Activated naive CD4-positive, alpha-beta T cell treated with anti-CD3 and anti-CD28 coated beads for 36 hours (primary cell): Measurements from ENCODE around the gene MT2A. TPM values are rescaled to one million over a fixed set of nuclear protein-coding genes. Genes with fewer than 3 reads are reported as not detected.
A peak's percentile ranks its signal among the peaks of the same experiment; 100 is the strongest.

Source experiments
- CTCF ChIA-PET: fragments of 350-600 bp; sonication (Branson Sonifier 250); formaldehyde crosslinking; loops from one replicate; lab custom pipeline; 2021; ENCODE audit warnings: antibody characterized with exemption; lab: Charles Lee
- DNase-seq: peaks from one replicate; pipeline ENCODE4 v3.0.0-alpha.2; 2020
- H3K27ac Mint-ChIP-seq: one replicate; pipeline ENCODE4 v1.8.0; 2021; ENCODE audit warnings: mild to moderate bottlenecking, mixed read lengths
- H3K27me3 Mint-ChIP-seq: one replicate; pipeline ENCODE4 v1.8.0; 2021; ENCODE audit warnings: low read depth, mixed read lengths
- H3K36me3 Mint-ChIP-seq: one replicate; pipeline ENCODE4 v1.8.0; 2021; ENCODE audit warnings: low read depth, mixed read lengths
- H3K4me1 Mint-ChIP-seq: one replicate; pipeline ENCODE4 v1.8.0; 2021; ENCODE audit warnings: low read depth, mixed read lengths
- H3K4me3 Mint-ChIP-seq: one replicate; pipeline ENCODE4 v1.8.0; 2021; ENCODE audit warnings: mild to moderate bottlenecking, moderate library complexity, mixed read lengths
- H3K9me3 Mint-ChIP-seq: one replicate; pipeline ENCODE4 v1.8.0; 2021; ENCODE audit warnings: mixed read lengths
- intact Hi-C: fragments of 100-400 bp; cut with micrococcal nuclease; formaldehyde crosslinking; loops from one replicate; pipeline ENCODE4 v1.15.1; 2023
- total RNA-seq, 2 experiments: library from RNA; stranded (reverse); gene quantifications; one replicate each; pipeline ENCODE4 v1.2.3, GENCODE V29; 2021

MT2A gene
- total RNA-seq: 100 to 1,000 TPM in 1 of 2 experiments, 10 to 100 TPM in 1; 95.7 to 130 TPM

DNA sequence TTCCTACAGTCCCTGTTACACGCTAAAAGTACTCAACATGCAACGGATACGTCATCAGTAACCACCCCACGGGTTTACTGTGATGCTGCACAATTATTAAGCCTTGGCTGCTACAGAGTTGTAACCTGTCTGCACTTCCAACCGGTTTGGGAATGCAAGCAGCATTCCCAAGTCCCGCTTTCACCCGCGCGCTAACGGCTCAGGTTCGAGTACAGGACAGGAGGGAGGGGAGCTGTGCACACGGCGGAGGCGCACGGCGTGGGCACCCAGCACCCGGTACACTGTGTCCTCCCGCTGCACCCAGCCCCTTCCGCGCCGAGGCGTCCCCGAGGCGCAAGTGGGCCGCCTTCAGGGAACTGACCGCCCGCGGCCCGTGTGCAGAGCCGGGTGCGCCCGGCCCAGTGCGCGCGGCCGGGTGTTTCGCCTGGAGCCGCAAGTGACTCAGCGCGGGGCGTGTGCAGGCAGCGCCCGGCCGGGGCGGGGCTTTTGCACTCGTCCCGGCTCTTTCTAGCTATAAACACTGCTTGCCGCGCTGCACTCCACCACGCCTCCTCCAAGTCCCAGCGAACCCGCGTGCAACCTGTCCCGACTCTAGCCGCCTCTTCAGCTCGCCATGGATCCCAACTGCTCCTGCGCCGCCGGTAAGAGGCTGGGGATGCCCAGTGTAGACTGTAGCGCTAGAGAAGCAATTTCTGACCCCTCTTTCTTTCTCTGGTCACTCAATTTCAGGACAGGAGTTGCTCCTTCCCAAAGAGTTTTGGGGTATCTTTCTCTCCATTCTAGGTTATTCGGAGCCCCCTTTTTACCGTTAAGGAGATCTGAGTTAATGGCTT, at the start of gene MT2A:
MT2A (plus strand) TSS at position 542 of the 833 bp plus-strand sequence; CDS start at position 614, 72 bp downstream.
- Mint-ChIP-seq H3K27ac (peak within 1 kb of the TSS; percentile 88), H3K4me3 (peak within 1 kb of the TSS; percentile 88)
- intact Hi-C loops: loop anchor here (1.0 to 2.0 kb wide), 11 partner anchors 17 to 435 kb away; partner anchors contain the start of genes MT1E, MT1F, MT1X and NUDT21

DNA sequence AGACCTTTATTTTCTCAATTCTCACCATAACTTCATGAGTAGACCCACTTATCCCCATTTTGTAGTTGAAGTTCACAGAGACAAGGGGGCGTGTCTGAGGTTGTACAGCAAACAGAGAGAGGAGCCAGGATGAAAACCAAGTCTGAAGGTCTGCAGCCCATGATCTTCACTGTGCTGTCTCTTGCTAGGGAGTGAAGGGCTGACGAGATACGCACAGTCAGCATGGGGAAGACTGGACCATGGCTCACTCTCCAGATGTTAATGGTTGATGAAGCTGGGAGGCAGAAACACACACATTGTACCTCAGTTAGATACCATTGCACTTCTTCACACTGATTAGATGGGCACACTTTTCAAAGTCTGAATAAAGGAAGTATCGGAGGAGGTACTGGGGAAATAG, 49.3 kb upstream of the MT2A start:
- intact Hi-C loops: no loop called here
- H3K27me3 Mint-ChIP-seq: peaks cover 3% of the 10 kb centered on the region
- CTCF ChIA-PET: no interaction called here
- no peak for DNase-seq
- H3K4me3 Mint-ChIP-seq: no peak overlapping the region
- no peak overlapping the region for H3K27ac Mint-ChIP-seq
- no peaks in the 10 kb centered on the region for H3K36me3 Mint-ChIP-seq
- H3K4me1 Mint-ChIP-seq: no peaks in the 10 kb centered on the region
- no peaks in the 10 kb centered on the region for H3K9me3 Mint-ChIP-seq

More for the DNA sequence above, at the start of gene MT2A:
- peak; percentile 94 for DNase-seq
- Mint-ChIP-seq H3K27me3 (no peaks in the 10 kb centered on the region), H3K36me3 (no peaks in the 10 kb centered on the region), H3K9me3 (no peaks in the 10 kb centered on the region), H3K4me1 (peaks cover 62% of the 10 kb centered on the region)
- CTCF ChIA-PET: interaction anchor here (0.9 to 2.1 kb wide), 3 partner anchors 31 to 94 kb away, joined by 3 to 7 read pairs (median 3); no protein-coding TSS in a partner anchor

DNA sequence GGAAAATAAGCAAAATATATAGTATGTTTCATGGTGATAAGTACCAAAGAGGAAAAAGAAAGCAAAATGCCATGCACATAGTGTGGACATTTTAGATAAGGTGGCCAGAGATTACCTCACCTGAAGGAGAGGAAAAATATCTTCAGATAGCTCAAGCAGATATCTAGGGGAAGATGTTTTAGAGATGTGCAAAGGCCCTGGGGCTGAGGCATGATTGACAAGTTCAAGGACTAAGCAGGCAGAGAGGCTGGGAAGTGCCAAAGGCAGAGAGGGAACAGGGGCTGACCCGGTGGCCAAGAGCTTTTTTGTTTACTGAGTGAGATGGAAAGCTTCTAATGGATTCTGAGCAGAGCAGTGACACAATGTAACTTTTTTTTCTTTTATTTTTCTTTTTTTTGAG, 47.9 kb upstream of the MT2A start:
- no peak overlapping the region for H3K4me3 Mint-ChIP-seq
- CTCF ChIA-PET: interaction anchor here (0.6 kb wide), 1 partner anchor 983 kb away, joined by 3 read pairs; no protein-coding TSS in a partner anchor
- no peak overlapping the region for H3K27ac Mint-ChIP-seq
- H3K4me1 Mint-ChIP-seq: no peaks in the 10 kb centered on the region
- H3K36me3 Mint-ChIP-seq: no peaks in the 10 kb centered on the region
- no peaks in the 10 kb centered on the region for H3K9me3 Mint-ChIP-seq
- intact Hi-C loops: no loop called here
- peaks cover 3% of the 10 kb centered on the region for H3K27me3 Mint-ChIP-seq
- no peak for DNase-seq

DNA sequence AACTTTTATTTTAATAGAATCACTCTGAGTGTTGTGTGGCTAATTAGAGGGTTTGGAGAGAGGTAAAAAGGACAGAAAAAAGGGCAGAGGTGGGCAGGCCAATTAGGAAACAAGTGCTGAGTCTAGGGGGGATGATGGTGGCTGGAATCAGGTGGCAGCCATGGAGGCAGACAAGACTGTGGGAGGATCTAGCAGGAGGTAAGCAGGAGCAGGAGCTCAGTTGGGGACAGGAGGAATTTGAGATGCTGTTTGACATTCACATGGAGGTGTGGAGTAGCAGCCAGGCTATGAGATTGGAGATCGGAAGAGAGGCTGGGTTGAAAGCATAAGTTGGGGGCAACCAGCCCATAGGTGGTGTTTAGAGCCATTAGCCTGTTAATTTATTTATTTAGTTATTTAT, 47.3 kb upstream of the MT2A start:
- DNase-seq: no peak

DNA sequence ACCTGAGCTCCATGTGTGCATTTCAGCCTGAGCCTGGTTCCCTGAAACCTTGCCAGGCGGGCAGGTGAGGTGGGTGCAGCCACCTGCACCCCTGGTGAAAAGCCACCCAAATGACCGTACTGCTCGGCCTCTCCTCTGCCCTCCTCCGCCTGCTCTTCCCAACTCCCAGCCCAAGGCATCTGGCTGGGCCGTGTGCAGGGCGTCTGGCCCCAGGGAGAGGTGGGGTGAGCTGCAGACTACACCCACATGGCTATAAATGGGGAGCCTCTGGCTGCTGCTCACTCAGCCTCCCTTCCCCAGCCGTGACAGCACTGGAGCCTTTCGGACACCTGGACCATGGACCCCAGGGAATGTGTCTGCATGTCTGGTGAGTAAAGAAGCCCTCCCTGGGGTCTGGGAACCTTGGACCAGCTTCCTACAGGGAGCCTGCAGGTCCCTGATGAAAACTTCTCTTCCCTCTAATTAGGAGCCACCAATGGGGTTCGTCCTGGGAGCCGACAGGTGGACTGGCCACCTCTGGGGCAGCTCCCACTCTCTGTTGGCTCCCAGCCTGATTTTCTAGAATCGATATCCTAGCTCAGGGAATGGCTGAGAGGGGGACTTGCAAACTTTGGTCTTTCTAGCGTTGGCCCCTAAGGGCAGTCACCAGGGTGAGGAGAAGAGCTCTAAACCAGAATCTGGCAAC, 43.4 kb upstream of the MT2A start, which contains the start of gene MT4:
MT4 (plus strand) TSS at position 281 of the 685 bp plus-strand sequence; CDS start at position 337, 56 bp downstream.
- H3K36me3 Mint-ChIP-seq: no peaks in the 10 kb centered on the region
- DNase-seq: no peak
- no peaks in the 10 kb centered on the region for H3K4me1 Mint-ChIP-seq
- H3K27ac Mint-ChIP-seq: no peak within 1 kb of the TSS
- H3K27me3 Mint-ChIP-seq: peaks cover 3% of the 10 kb centered on the region
- intact Hi-C loops: no loop called here
- no peaks in the 10 kb centered on the region for H3K9me3 Mint-ChIP-seq
- CTCF ChIA-PET: interaction anchor here (0.9 kb wide), 1 partner anchor 79 kb away, joined by 3 read pairs; no protein-coding TSS in a partner anchor
- H3K4me3 Mint-ChIP-seq: no peak within 1 kb of the TSS

More for the DNA sequence above, 47.3 kb upstream of the MT2A start:
- Mint-ChIP-seq H3K27ac (no peak overlapping the region), H3K9me3 (no peaks in the 10 kb centered on the region), H3K27me3 (peaks cover 3% of the 10 kb centered on the region), H3K4me1 (no peaks in the 10 kb centered on the region), H3K36me3 (no peaks in the 10 kb centered on the region), H3K4me3 (no peak overlapping the region)
- intact Hi-C loops: no loop called here
- CTCF ChIA-PET: interaction anchor here (0.6 to 1.9 kb wide), 4 partner anchors 10 to 982 kb away, joined by 3 to 6 read pairs (median 4); no protein-coding TSS in a partner anchor

DNA sequence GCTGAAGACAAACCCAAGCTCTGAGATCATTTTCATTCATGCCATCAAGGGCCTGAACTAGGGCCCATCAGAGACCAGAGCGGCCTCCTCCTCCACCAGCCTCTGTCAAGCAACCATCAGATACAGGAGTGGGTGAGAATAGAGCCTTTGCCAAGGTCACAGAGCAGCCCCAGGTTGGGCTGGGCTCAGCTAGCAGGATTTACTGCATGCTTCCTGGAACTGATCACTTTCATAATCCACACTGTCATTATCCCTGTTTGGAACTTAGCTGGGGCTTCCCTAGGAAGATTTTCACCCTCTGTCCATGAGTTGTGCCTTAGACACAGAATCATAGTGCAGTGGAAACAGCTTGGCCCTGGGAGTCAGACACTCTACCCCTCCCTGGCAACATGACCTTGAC, 38.4 kb upstream of the MT2A start:
- peaks cover 6% of the 10 kb centered on the region for H3K9me3 Mint-ChIP-seq
- no peak for DNase-seq
- H3K27ac Mint-ChIP-seq: no peak overlapping the region
- intact Hi-C loops: no loop called here
- CTCF ChIA-PET: interaction anchor here (1.3 kb wide), 1 partner anchor 132 kb away, joined by 5 read pairs; no protein-coding TSS in a partner anchor
- no peaks in the 10 kb centered on the region for H3K36me3 Mint-ChIP-seq
- H3K4me1 Mint-ChIP-seq: no peaks in the 10 kb centered on the region
- H3K27me3 Mint-ChIP-seq: no peaks in the 10 kb centered on the region
- H3K4me3 Mint-ChIP-seq: no peak overlapping the region

DNA sequence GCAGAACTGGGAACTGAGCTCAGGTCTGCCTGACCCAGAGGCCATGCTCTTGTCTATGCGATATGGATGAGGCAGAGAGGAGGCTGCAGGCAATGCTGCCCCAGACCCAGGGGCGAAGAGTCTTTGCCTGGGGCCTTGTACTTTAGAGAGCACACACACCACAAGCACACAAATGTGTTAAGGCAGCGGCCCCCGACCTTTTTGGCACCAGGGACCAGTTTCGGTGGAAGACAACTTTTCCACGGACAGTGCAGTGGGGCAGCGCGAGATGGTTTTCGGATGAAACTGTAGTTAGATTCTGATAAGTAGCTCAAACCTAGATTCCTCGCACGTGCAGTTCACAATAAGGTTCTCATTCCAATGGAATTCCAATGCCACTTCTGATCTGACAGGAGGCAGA, 36.9 kb upstream of the MT2A start:
- CTCF ChIA-PET: interaction anchor here (0.7 to 1.5 kb wide), 2 partner anchors 9 to 121 kb away, joined by 3 to 5 read pairs; no protein-coding TSS in a partner anchor
- Mint-ChIP-seq H3K4me3 (no peak overlapping the region), H3K4me1 (no peaks in the 10 kb centered on the region), H3K27ac (no peak overlapping the region), H3K27me3 (no peaks in the 10 kb centered on the region), H3K36me3 (no peaks in the 10 kb centered on the region), H3K9me3 (peaks cover 8% of the 10 kb centered on the region)
- DNase-seq: no peak
- intact Hi-C loops: no loop called here

DNA sequence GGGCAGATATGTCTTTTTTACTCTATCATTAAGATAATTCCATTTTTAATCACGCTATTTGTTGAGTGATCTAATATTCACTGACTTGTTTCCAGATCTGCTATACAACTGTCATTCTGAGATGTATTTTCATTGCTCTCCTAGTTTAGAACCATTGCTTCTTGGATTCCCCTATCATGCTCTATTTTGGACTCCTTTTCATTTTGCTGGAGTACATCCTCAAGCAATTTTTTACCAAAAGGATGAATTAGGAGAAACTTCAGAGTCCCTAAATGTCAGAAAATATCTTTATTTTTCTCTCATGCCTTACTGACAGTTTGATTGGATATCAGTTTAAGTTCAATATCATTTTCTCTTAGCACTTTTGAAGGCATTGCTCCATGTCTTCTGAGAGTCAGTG, 33.8 kb upstream of the MT2A start:
- no peaks in the 10 kb centered on the region for H3K27me3 Mint-ChIP-seq
- H3K4me3 Mint-ChIP-seq: no peak overlapping the region
- no peak for DNase-seq
- no peak overlapping the region for H3K27ac Mint-ChIP-seq
- CTCF ChIA-PET: interaction anchor here (0.5 to 5.0 kb wide), 3 partner anchors 74 to 128 kb away, joined by 3 to 126 read pairs (median 4); no protein-coding TSS in a partner anchor
- peaks cover 4% of the 10 kb centered on the region for H3K4me1 Mint-ChIP-seq
- H3K9me3 Mint-ChIP-seq: peaks cover 8% of the 10 kb centered on the region
- intact Hi-C loops: loop anchor here (5.0 kb wide), 1 partner anchor 293 kb away; the partner anchor contains the start of gene SLC12A3
- no peaks in the 10 kb centered on the region for H3K36me3 Mint-ChIP-seq

DNA sequence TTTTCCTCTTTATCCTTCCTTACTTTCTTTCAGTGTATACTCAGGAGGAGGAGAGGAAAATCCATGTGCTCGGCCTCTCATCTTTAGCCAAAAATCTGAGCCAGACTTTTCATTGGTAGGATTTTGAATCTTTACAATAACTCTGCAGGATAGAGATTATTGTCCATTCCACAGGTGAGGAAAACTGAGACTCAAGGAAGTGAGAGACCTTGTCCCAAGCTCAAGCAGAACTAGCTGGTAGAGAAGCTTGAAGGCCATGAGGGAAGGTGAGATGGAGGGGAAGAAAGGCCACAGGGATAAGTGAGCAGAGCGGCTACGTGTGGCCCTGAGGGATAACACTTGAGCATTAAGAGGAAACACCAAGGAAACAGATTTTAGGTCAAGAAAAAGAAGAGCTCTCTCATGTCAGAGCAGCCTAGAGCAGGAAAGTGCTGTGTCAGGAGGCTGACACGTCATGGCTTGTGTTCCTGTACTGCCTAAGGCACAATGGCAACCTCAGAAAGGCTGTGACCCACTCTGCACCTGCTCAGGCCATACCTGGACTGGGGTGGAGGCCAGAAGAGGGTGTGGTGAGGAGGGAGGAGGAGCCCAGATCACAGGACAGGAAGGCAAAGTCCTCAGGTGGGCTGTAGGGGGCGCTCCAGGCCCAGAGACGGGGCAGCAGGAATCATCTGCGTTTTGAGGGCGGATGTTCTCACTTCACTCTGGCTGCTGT, 31.6 kb upstream of the MT2A start:
- Mint-ChIP-seq H3K4me1 (peaks cover 4% of the 10 kb centered on the region), H3K36me3 (no peaks in the 10 kb centered on the region), H3K4me3 (no peak overlapping the region), H3K27ac (peak overlapping the region; percentile 30), H3K9me3 (peaks cover 8% of the 10 kb centered on the region), H3K27me3 (no peaks in the 10 kb centered on the region)
- DNase-seq: peak; percentile 95
- CTCF ChIA-PET: interaction anchor here (0.6 to 5.0 kb wide), 35 partner anchors 9 to 392 kb away, joined by 3 to 126 read pairs (median 4); partner anchors contain the start of genes BBS2, MT1X and MT2A
- intact Hi-C loops: loop anchor here (1.0 to 5.0 kb wide), 6 partner anchors 24 to 291 kb away; partner anchors contain the start of genes MT1X and SLC12A3

DNA sequence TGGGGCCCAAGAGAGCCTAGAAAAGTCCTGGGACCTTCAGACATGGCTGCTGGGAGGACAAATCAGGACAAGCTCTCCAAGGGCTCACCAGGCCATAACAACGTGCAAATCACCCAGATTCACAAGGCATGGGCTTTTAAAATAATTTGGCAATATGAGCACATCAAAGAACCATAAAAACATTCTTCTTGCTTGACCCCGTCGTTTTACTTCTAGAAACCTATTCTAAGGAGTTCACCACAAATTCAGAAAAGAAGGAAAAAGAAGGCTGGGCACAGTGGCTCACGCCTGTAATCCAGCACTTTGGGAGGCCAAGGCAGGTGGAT, 31.1 kb upstream of the MT2A start:
- CTCF ChIA-PET: interaction anchor here (0.6 to 5.0 kb wide), 18 partner anchors 8 to 227 kb away, joined by 3 to 126 read pairs (median 4); partner anchors contain the start of genes MT1X and MT2A
- DNase-seq: no peak
- Mint-ChIP-seq H3K9me3 (peaks cover 8% of the 10 kb centered on the region), H3K4me3 (no peak overlapping the region), H3K27me3 (no peaks in the 10 kb centered on the region), H3K4me1 (peaks cover 4% of the 10 kb centered on the region), H3K27ac (peak overlapping the region; percentile 30), H3K36me3 (no peaks in the 10 kb centered on the region)
- intact Hi-C loops: loop anchor here (1.0 to 5.0 kb wide), 6 partner anchors 23 to 290 kb away; partner anchors contain the start of genes MT1X and SLC12A3

DNA sequence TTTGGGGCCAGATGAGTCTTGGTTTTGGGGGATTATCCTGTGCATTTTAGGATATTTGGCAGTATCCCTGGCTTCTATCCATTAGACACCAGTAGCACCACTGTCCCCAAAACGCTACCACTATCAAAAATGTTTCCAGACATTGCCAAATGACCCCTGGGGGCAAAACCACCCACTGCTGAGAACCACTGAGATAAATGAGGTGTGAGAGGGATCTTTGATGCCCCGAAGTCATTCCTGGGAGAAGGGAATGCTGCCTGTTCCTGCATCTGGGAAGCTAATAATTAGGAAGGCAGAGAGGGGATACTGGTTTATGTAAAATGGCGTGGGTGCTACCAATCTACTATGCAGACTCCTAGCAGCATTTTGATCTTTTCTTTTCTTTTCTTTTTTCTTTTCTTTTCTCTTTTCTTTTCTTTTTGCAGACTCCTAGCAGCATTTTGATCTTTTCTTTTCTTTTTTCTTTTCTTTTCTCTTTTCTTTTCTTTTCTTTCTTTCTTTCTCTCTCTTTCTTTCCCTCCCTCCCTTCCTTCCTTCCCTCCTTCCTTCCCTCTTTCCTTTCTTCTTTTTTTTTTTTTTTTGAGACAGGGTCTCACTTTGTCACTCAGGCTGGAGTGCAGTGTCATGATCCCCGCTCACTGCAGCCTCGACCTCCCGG, 27.9 kb upstream of the MT2A start:
- DNase-seq: no peak
- CTCF ChIA-PET: interaction anchor here (0.8 to 2.4 kb wide), 4 partner anchors 34 to 121 kb away, joined by 3 to 12 read pairs (median 5); no protein-coding TSS in a partner anchor
- Mint-ChIP-seq H3K27ac (no peak overlapping the region), H3K36me3 (no peaks in the 10 kb centered on the region), H3K9me3 (no peaks in the 10 kb centered on the region), H3K4me3 (no peak overlapping the region), H3K4me1 (peaks cover 4% of the 10 kb centered on the region), H3K27me3 (no peaks in the 10 kb centered on the region)
- intact Hi-C loops: no loop called here
